Activated CD8-positive, alpha-beta T cell treated with anti-CD3 and anti-CD28 coated beads for 36 hours (primary cell): ENCODE results near the gene MACROD2. TPM values are rescaled to one million over a fixed set of nuclear protein-coding genes. Genes with fewer than 3 reads are reported as not detected.

Experiments used
- ATAC-seq: fragments of 200-7000 bp; cut with Tn5 transposase; one replicate; pipeline ENCODE4 v1.10.0; 2021; ENCODE audit warnings: mild to moderate bottlenecking, moderate library complexity
- CTCF ChIA-PET: fragments of 350-600 bp; sonication (Branson Sonifier 250); formaldehyde crosslinking; loops from one replicate; lab custom pipeline; 2021; ENCODE audit warnings: antibody characterized with exemption; lab: Charles Lee
- POLR2A ChIA-PET: fragments of 350-600 bp; sonication (Branson Sonifier 250); formaldehyde crosslinking; loops from one replicate; lab custom pipeline; 2021; ENCODE audit warnings: antibody characterized with exemption; lab: Charles Lee
- DNase-seq: peaks from one replicate; pipeline ENCODE4 v3.0.0-alpha.2; 2020
- H3K27ac Mint-ChIP-seq: one replicate; pipeline ENCODE4 v1.8.0; 2021; ENCODE audit warnings: mild to moderate bottlenecking, mixed read lengths
- H3K27me3 Mint-ChIP-seq: one replicate; pipeline ENCODE4 v1.8.0; 2021; ENCODE audit warnings: mixed read lengths
- H3K36me3 Mint-ChIP-seq: one replicate; pipeline ENCODE4 v1.8.0; 2021; ENCODE audit warnings: low read depth, mixed read lengths
- H3K4me1 Mint-ChIP-seq: one replicate; pipeline ENCODE4 v1.8.0; 2021; ENCODE audit warnings: low read depth, mixed read lengths
- H3K4me3 Mint-ChIP-seq: one replicate; pipeline ENCODE4 v1.8.0; 2021; ENCODE audit warnings: mild to moderate bottlenecking, moderate library complexity, mixed read lengths
- H3K9me3 Mint-ChIP-seq: one replicate; pipeline ENCODE4 v1.8.0; 2021; ENCODE audit warnings: mixed read lengths
- CTCF ChIP-seq: fragments of 200-600 bp; IDR thresholded peaks from one replicate; pipeline ENCODE4 v1.8.0; 2022; ENCODE audit warnings: antibody characterized with exemption, mild to moderate bottlenecking
- intact Hi-C: fragments of 100-400 bp; cut with micrococcal nuclease; formaldehyde crosslinking; loops from one replicate; pipeline ENCODE4 v1.10.0; 2022
- total RNA-seq, 2 experiments: library from RNA; stranded (reverse); gene quantifications; one replicate each; pipeline ENCODE4 v1.2.3, GENCODE V29; 2021

The MACROD2 gene
- total RNA-seq, 2 experiments from 2014 or later = not detected

GRCh38 chr20:14622796-14623195 is 627.5 kb downstream of the MACROD2 start:
- intact Hi-C loops = no loop called here
- DNase-seq (no peak), ATAC-seq (no peak)
- Mint-ChIP-seq H3K27ac (no peak overlapping the region), H3K27me3 (no peaks in the 10 kb centered on the region), H3K4me1 (no peaks in the 10 kb centered on the region), H3K9me3 (no peaks in the 10 kb centered on the region), H3K36me3 (no peaks in the 10 kb centered on the region), H3K4me3 (no peak overlapping the region)
- TF ChIP-seq CTCF = no peak
- CTCF ChIA-PET = no interaction called here
- POLR2A ChIA-PET = no interaction called here

GRCh38 chr20:14631011-14631410 is 635.7 kb downstream of the MACROD2 start:
- H3K36me3 Mint-ChIP-seq = no peaks in the 10 kb centered on the region
- intact Hi-C loops = no loop called here
- no peak for ATAC-seq
- CTCF ChIA-PET = no interaction called here
- TF ChIP-seq CTCF = no peak
- no peak overlapping the region for H3K4me3 Mint-ChIP-seq
- H3K9me3 Mint-ChIP-seq = no peaks in the 10 kb centered on the region
- POLR2A ChIA-PET = no interaction called here
- H3K27me3 Mint-ChIP-seq = no peaks in the 10 kb centered on the region
- no peaks in the 10 kb centered on the region for H3K4me1 Mint-ChIP-seq
- no peak overlapping the region for H3K27ac Mint-ChIP-seq
- no peak for DNase-seq

- intact Hi-C loops = no loop called here
- DNase-seq (no peak), ATAC-seq (no peak)
- no peak overlapping the region for H3K4me3 Mint-ChIP-seq
- H3K27ac Mint-ChIP-seq = no peak overlapping the region
- TF ChIP-seq CTCF = no peak
- H3K9me3 Mint-ChIP-seq = peaks cover 4% of the 10 kb centered on the region
- no peaks in the 10 kb centered on the region for H3K4me1 Mint-ChIP-seq
- CTCF ChIA-PET = no interaction called here
- no peaks in the 10 kb centered on the region for H3K27me3 Mint-ChIP-seq
- POLR2A ChIA-PET = no interaction called here
- no peaks in the 10 kb centered on the region for H3K36me3 Mint-ChIP-seq
These were observed 637.6 kb downstream of the MACROD2 start for GRCh38 chr20:14632906-14633305.

- intact Hi-C loops = no loop called here
- CTCF ChIA-PET = no interaction called here
- H3K27ac Mint-ChIP-seq = no peak overlapping the region
These were observed 638.2 kb downstream of the MACROD2 start for GRCh38 chr20:14633507-14633906.

GRCh38 chr20:14634665-14635064 is 639.3 kb downstream of the MACROD2 start:
- CTCF ChIA-PET = no interaction called here
- Mint-ChIP-seq H3K27me3 (no peaks in the 10 kb centered on the region), H3K36me3 (no peaks in the 10 kb centered on the region), H3K27ac (no peak overlapping the region), H3K9me3 (peaks cover 4% of the 10 kb centered on the region), H3K4me1 (no peaks in the 10 kb centered on the region), H3K4me3 (no peak overlapping the region)
- intact Hi-C loops = no loop called here
- ATAC-seq = no peak
- no peak for DNase-seq
- TF ChIP-seq CTCF = no peak
- POLR2A ChIA-PET = no interaction called here

More at GRCh38 chr20:14633507-14633906, 638.2 kb downstream of the MACROD2 start:
- Mint-ChIP-seq H3K36me3 (no peaks in the 10 kb centered on the region), H3K4me3 (no peak overlapping the region), H3K27me3 (no peaks in the 10 kb centered on the region), H3K9me3 (peaks cover 4% of the 10 kb centered on the region), H3K4me1 (no peaks in the 10 kb centered on the region)
- ATAC-seq (no peak), DNase-seq (no peak)
- no peak for TF ChIP-seq CTCF
- POLR2A ChIA-PET = no interaction called here
